AG10803 (cell line): ENCODE results near the gene AMACR.
"Not testable (repeated sequence)": the region's sequence is repeated elsewhere in the genome, so short reads cannot be mapped to it uniquely, and the experiment has no call there.

ENCODE experiments used
- DNase-seq: peaks from one replicate; pipeline ENCODE4 v3.0.0; 2010; ENCODE audit warnings: low read depth
- H3K4me3 ChIP-seq: 2 replicates; pipeline ENCODE4 v1.5.1; 2011; ENCODE audit warnings: mild to moderate bottlenecking, low read length, control low read depth
- TF ChIP-seq, protein P1 (sequence below): conservative IDR thresholded peaks from 2 replicates; pipeline ENCODE4 v1.5.1; 2011; ENCODE audit warnings: mild to moderate bottlenecking, low read length, control low read depth, inconsistent platforms

Gene AMACR

DNA sequence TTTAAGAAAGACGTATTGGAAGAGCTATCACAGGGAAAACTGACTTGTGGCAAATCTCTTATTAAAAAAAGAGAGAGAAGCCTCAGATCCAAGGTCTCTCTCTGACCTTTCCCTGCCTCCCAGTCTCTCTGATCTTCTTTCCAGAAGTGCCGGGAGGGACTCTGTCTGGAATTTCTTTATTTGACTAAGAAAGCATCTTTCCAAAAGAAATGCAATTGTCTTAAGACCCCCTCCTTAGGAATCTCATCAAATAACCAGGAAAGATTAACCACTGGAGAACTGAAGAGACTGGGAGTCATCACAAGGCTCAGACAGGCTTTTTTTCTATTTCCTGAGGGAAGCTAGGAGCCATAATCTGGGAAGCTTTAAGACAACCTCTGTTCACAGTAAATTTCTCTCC lies 30.5 kb upstream of the AMACR start:
- TF ChIP-seq, protein P1, sequence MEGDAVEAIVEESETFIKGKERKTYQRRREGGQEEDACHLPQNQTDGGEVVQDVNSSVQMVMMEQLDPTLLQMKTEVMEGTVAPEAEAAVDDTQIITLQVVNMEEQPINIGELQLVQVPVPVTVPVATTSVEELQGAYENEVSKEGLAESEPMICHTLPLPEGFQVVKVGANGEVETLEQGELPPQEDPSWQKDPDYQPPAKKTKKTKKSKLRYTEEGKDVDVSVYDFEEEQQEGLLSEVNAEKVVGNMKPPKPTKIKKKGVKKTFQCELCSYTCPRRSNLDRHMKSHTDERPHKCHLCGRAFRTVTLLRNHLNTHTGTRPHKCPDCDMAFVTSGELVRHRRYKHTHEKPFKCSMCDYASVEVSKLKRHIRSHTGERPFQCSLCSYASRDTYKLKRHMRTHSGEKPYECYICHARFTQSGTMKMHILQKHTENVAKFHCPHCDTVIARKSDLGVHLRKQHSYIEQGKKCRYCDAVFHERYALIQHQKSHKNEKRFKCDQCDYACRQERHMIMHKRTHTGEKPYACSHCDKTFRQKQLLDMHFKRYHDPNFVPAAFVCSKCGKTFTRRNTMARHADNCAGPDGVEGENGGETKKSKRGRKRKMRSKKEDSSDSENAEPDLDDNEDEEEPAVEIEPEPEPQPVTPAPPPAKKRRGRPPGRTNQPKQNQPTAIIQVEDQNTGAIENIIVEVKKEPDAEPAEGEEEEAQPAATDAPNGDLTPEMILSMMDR: no peak
- DNase-seq: no peak
- no peak overlapping the region for H3K4me3 ChIP-seq

- H3K4me3 ChIP-seq: no peak overlapping the region
- TF ChIP-seq, protein P1: no peak
- DNase-seq: no peak
These were observed 29.9 kb upstream of the AMACR start for GRCh38 chr5:34037726-34038125.

GRCh38 chr5:34035756-34036155 lies 27.9 kb upstream of the AMACR start:
- no peak for DNase-seq
- TF ChIP-seq, protein P1: no peak
- no peak overlapping the region for H3K4me3 ChIP-seq

- H3K4me3 ChIP-seq: no peak overlapping the region
- no peak for DNase-seq
- TF ChIP-seq, protein P1: no peak
These were observed 26.9 kb upstream of the AMACR start for GRCh38 chr5:34034534-34035327.

- TF ChIP-seq, protein P1: no peak
- no peak overlapping the region for H3K4me3 ChIP-seq
These were observed 24.1 kb upstream of the AMACR start for GRCh38 chr5:34031966-34032365.

DNA sequence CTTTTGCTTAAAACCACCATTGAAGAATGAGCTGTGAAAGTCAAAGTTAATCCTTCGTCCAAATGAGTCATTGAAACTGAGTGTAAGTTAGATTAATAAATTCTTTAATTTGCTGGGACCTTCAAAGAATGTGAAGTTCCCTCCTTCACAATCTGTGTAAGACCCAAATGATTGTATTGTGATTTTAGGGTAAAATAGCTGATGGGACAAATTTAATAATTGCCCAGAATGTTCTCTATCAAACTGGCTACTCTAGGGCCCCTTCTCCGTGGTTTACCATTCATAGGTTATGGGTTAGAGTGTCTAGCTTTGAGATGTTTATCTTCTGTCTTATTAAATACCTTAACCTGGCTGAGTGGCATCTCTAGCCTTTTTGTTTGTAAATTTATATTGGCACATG lies 23.3 kb upstream of the AMACR start:
- TF ChIP-seq, protein P1: no peak
- DNase-seq: no peak
- H3K4me3 ChIP-seq: no peak overlapping the region

More at GRCh38 chr5:34031966-34032365, 24.1 kb upstream of the AMACR start:
- no peak for DNase-seq

GRCh38 chr5:34030585-34030984 lies 22.7 kb upstream of the AMACR start:
- not testable (repeated sequence) for DNase-seq

More at GRCh38 chr5:34030585-34030984, 22.7 kb upstream of the AMACR start:
- H3K4me3 ChIP-seq: not testable (repeated sequence)
